BLaER1 treated with 17β-estradiol and CSF1 and Interleukin-3, amounts not matched to agents 10 nM and 100 nM (cell line): ENCODE data around the gene FNDC3B.

Source experiments
- H3K27ac ChIP-seq, 11 experiments: shearing (Covaris generic); formaldehyde crosslinking; 2 replicates each; pipeline ENCODE4 v1.8.1; 2022
- H3K27me3 ChIP-seq, 11 experiments: shearing (Covaris generic); formaldehyde crosslinking; 2 replicates each; pipeline ENCODE4 v1.8.1; 2022
- H3K36me3 ChIP-seq, 11 experiments: shearing (Covaris generic); formaldehyde crosslinking; 2 replicates each; pipeline ENCODE4 v1.8.1; 2022
- H3K4me1 ChIP-seq, 10 experiments: shearing (Covaris generic); formaldehyde crosslinking; 2 replicates each; pipeline ENCODE4 v1.8.1; 2022
- H3K4me2 ChIP-seq, 11 experiments: shearing (Covaris generic); formaldehyde crosslinking; 2 replicates each; pipeline ENCODE4 v1.8.1; 2022
- H3K4me3 ChIP-seq, 10 experiments: shearing (Covaris generic); formaldehyde crosslinking; 2 replicates each; pipeline ENCODE4 v1.8.1; 2022
- H3K9ac ChIP-seq, 11 experiments: shearing (Covaris generic); formaldehyde crosslinking; 2 replicates each; pipeline ENCODE4 v1.8.1; 2022
- H3K9me3 ChIP-seq, 11 experiments: shearing (Covaris generic); formaldehyde crosslinking; replicated peaks in 1 of 11; 2 replicates each; pipeline ENCODE4 v1.8.1; 2022
- H4K20me1 ChIP-seq, 11 experiments: shearing (Covaris generic); formaldehyde crosslinking; 2 replicates each; pipeline ENCODE4 v1.8.1; 2022
- Cebpa-rat ChIP-seq, 11 experiments: shearing (Covaris generic); IDR thresholded peaks; 2 replicates each; pipeline ENCODE4 v1.8.1; 2022

FNDC3B gene

DNA sequence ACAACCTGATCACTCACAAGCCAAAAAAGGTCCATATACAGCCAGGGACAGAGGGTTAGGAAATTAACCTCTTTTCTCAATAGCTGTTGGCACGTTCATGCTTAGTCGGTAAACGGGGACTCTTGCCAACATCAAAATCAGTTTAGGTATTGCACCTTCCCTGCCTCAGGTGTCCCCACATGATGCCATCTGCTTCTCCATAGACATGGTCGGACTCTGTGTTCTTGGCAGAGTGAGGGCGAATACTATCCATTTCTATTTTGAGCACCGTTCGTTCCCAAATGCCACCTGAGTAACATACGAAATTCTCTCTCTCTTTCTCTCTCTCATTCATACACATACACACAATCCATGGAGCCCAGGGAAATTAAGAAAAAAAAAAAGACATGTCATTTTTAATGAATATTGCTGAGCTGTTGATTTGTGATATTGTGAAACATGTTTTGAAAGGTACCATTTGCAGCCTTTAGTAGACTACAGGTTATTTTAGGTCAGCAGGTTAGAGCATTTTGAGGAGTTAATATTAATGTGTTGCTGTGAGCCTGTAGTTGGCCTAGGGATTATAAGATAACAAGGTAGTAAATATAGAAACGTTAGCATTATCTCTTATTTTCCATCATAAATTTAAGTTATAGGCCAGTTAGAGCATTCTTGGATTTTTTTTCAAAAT lies 330.3 kb downstream of the FNDC3B start:
- Histone ChIP-seq H3K27me3 (no peaks in the 10 kb centered on the region), H3K4me3 (no peak overlapping the region), H4K20me1 (peaks cover 0 to 9% (median 0%) of the 10 kb centered on the region in 11 experiments; a peak in 1 of 22 replicates), H3K4me2 (no peak overlapping the region), H3K4me1 (no peaks in the 10 kb centered on the region), H3K9ac (no peak overlapping the region), H3K36me3 (peaks cover 45 to 100% (median 70%) of the 10 kb centered on the region in 11 experiments; a peak in 21 of 22 replicates), H3K27ac (no peak overlapping the region), H3K9me3 (no peaks in the 10 kb centered on the region)
- TF ChIP-seq Cebpa-rat (IDR thresholded peaks at IDR 0.05): no peak

DNA sequence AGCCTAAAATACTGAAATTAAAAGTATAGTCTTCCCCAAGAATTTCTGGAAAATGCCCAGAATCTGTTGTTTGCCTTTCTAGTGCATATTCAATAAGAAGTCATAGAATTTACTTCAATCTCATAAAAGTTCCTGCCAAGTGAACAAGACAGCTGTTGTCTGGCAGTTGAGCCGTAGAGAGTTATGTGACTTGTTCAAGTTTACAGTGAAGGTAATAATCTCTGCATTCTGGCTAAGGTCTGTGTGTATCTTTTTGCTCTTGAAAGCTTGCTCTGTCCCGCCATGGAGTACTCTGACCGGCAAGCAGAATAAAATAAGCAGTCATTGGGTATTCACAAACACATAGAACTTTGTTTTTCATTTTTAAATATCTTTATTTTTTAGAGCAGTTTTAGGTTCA lies 331.0 kb downstream of the FNDC3B start:
- Histone ChIP-seq H3K9me3 (no peaks in the 10 kb centered on the region), H4K20me1 (peaks cover 0 to 9% (median 0%) of the 10 kb centered on the region in 11 experiments; a peak in 1 of 22 replicates), H3K9ac (no peak overlapping the region), H3K4me3 (no peak overlapping the region), H3K36me3 (peaks cover 45 to 100% (median 65%) of the 10 kb centered on the region in 11 experiments; a peak in 21 of 22 replicates), H3K4me1 (no peaks in the 10 kb centered on the region), H3K27ac (no peak overlapping the region), H3K4me2 (no peak overlapping the region), H3K27me3 (no peaks in the 10 kb centered on the region)
- TF ChIP-seq Cebpa-rat (IDR thresholded peaks at IDR 0.05): no peak

GRCh38 chr3:172371544-172371943 lies 332.2 kb downstream of the FNDC3B start:
- peaks cover 40 to 100% (median 65%) of the 10 kb centered on the region in 11 experiments; a peak in 21 of 22 replicates for H3K36me3 ChIP-seq
- peaks cover 0 to 9% (median 0%) of the 10 kb centered on the region in 11 experiments; a peak in 1 of 22 replicates for H4K20me1 ChIP-seq
- H3K9ac ChIP-seq: no peak overlapping the region
- no peaks in the 10 kb centered on the region for H3K4me1 ChIP-seq
- H3K27me3 ChIP-seq: no peaks in the 10 kb centered on the region
- no peak overlapping the region for H3K27ac ChIP-seq
- H3K9me3 ChIP-seq: no peaks in the 10 kb centered on the region
- H3K4me3 ChIP-seq: no peak overlapping the region
- no peak for TF ChIP-seq Cebpa-rat (IDR thresholded peaks at IDR 0.05)
- H3K4me2 ChIP-seq: no peak overlapping the region

DNA sequence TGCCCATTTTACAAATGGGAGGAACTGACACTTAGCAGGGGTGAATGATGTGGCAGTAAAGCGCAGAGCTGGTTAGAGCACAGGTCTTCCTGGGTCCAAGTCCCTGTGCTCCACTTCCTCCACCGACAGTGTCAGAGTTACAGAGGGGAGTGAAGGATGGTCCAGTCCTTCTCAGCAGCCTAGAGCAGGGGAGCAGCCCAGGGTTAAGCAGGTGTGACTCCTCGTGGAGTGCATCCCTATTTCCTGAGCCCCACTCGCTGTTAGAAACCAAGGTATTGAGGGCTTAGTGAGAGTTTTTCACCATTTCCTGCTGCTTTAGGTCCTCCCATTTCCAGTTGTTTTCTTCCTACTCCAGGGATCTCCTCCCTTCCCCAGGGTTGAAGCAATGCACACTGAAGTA lies 333.5 kb downstream of the FNDC3B start:
- no peak overlapping the region for H3K4me3 ChIP-seq
- peaks cover 0 to 9% (median 0%) of the 10 kb centered on the region in 11 experiments; a peak in 1 of 22 replicates for H4K20me1 ChIP-seq
- H3K36me3 ChIP-seq: peaks cover 33 to 100% (median 65%) of the 10 kb centered on the region in 11 experiments; a peak in 21 of 22 replicates
- H3K27ac ChIP-seq: no peak overlapping the region
- TF ChIP-seq Cebpa-rat (IDR thresholded peaks at IDR 0.05): no peak
- no peak overlapping the region for H3K4me2 ChIP-seq
- H3K4me1 ChIP-seq: no peaks in the 10 kb centered on the region
- peaks cover 0 to 5% (median 0%) of the 10 kb centered on the region in 11 experiments; a peak in 5 of 22 replicates for H3K9me3 ChIP-seq
- H3K27me3 ChIP-seq: no peaks in the 10 kb centered on the region
- no peak overlapping the region for H3K9ac ChIP-seq

GRCh38 chr3:172373912-172374311 lies 334.5 kb downstream of the FNDC3B start:
- peaks cover 0 to 9% (median 0%) of the 10 kb centered on the region in 11 experiments; a peak in 1 of 22 replicates for H4K20me1 ChIP-seq
- no peak overlapping the region for H3K27ac ChIP-seq
- no peak for TF ChIP-seq Cebpa-rat (IDR thresholded peaks at IDR 0.05)
- H3K27me3 ChIP-seq: no peaks in the 10 kb centered on the region
- no peaks in the 10 kb centered on the region for H3K4me1 ChIP-seq
- no peak overlapping the region for H3K9ac ChIP-seq
- no peak overlapping the region for H3K4me3 ChIP-seq
- H3K4me2 ChIP-seq: no peak overlapping the region
- H3K36me3 ChIP-seq: peaks cover 43 to 100% (median 68%) of the 10 kb centered on the region in 11 experiments
- H3K9me3 ChIP-seq: peaks cover 5 to 15% (median 9%) of the 10 kb centered on the region in 11 experiments

- Histone ChIP-seq H3K36me3 (peaks cover 56 to 100% (median 75%) of the 10 kb centered on the region in 11 experiments), H3K4me3 (no peak overlapping the region), H3K9me3 (peaks cover 19 to 28% (median 23%) of the 10 kb centered on the region in 11 experiments), H3K4me1 (no peaks in the 10 kb centered on the region), H3K27me3 (no peaks in the 10 kb centered on the region), H4K20me1 (peaks cover 0 to 9% (median 0%) of the 10 kb centered on the region in 11 experiments; a peak in 1 of 22 replicates), H3K27ac (no peak overlapping the region), H3K9ac (no peak overlapping the region), H3K4me2 (no peak overlapping the region)
- TF ChIP-seq Cebpa-rat (IDR thresholded peaks at IDR 0.05): no peak
Measured at GRCh38 chr3:172375206-172375850, 335.9 kb downstream of the FNDC3B start.

DNA sequence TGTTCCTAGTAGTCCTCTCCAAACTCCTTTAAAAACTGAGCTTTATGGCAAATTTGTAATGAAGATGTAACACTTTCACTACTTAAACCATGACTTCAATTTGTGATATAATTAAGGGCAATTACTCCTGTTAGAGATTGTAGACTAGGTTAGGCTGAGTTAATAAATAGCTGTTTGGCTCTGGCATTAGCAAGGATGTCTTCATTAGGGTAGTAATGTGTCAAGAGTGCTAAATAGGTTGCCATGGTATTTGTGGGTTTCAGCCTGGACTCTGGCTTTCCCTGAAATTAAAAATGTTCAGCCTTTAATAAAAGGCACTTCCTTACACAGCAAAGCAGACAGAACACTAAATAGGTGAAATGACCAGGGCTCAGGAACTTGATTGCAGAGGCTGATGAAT lies 337.0 kb downstream of the FNDC3B start:
- Histone ChIP-seq H3K9me3 (peaks cover 26 to 35% (median 31%) of the 10 kb centered on the region in 11 experiments), H3K27ac (no peak overlapping the region), H3K4me3 (no peak overlapping the region), H3K36me3 (peaks cover 60 to 100% (median 84%) of the 10 kb centered on the region in 11 experiments), H3K9ac (no peak overlapping the region), H3K4me1 (no peaks in the 10 kb centered on the region), H3K4me2 (no peak overlapping the region), H4K20me1 (peaks cover 0 to 9% (median 0%) of the 10 kb centered on the region in 11 experiments; a peak in 1 of 22 replicates), H3K27me3 (no peaks in the 10 kb centered on the region)
- TF ChIP-seq Cebpa-rat (IDR thresholded peaks at IDR 0.05): no peak

DNA sequence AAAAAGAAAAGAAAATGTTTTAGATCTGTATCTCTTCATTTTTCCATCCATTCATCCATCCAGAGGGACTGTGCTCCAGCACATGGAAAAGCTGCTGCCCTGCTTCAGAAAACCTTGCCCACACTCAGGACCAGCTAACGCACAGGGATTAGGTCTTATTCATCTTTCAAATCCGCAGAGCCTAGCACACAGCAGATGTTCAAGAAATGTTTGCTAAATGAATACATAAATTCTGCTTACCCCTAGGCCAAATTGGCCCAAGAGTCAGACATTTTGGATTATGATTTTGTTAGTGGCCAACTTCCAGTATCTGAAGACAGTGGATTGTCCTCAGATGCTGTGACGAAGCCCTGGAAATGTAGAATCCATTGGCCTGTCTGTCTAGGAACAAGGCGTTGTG lies 337.5 kb downstream of the FNDC3B start:
- TF ChIP-seq Cebpa-rat (IDR thresholded peaks at IDR 0.05): no peak

DNA sequence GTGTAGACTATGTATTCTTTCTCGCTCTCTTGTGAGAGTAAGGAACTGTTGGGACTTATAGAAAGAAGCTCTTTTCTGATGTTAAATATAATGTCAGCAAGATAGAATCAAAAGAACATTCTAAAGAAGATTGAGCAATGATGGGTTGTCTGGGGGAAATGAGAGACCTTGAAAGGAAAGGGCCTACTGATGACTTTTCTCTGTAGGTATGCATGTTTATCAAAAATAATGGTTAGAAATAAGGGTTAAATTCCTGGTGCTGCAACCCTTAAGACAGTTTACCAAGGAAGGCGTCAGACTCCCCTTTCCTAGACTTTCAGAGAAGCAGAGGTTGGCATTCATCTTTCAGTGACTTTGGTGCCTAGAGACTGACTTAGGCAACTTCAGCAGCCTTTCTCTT lies 339.1 kb downstream of the FNDC3B start:
- Histone ChIP-seq H3K4me1 (no peaks in the 10 kb centered on the region), H3K36me3 (peaks cover 48 to 94% (median 66%) of the 10 kb centered on the region in 11 experiments), H3K27me3 (no peaks in the 10 kb centered on the region), H3K4me3 (no peak overlapping the region), H3K27ac (no peak overlapping the region), H3K9me3 (peaks cover 26 to 37% (median 33%) of the 10 kb centered on the region in 11 experiments), H3K9ac (no peak overlapping the region), H3K4me2 (no peak overlapping the region), H4K20me1 (0 out of 22 replicates have a peak, but pooled peaks cover 0 to 3% (median 0%) of the 10 kb centered on the region in 11 experiments)
- no peak for TF ChIP-seq Cebpa-rat (IDR thresholded peaks at IDR 0.05)

More for the DNA sequence above, 337.5 kb downstream of the FNDC3B start:
- Histone ChIP-seq H3K27ac (no peak overlapping the region), H3K27me3 (no peaks in the 10 kb centered on the region), H3K4me3 (no peak overlapping the region), H3K9me3 (peaks cover 26 to 35% (median 31%) of the 10 kb centered on the region in 11 experiments), H3K4me2 (no peak overlapping the region), H3K4me1 (no peaks in the 10 kb centered on the region), H3K36me3 (peaks cover 58 to 97% (median 80%) of the 10 kb centered on the region in 11 experiments), H4K20me1 (peaks cover 0 to 9% (median 0%) of the 10 kb centered on the region in 11 experiments; a peak in 1 of 22 replicates), H3K9ac (no peak overlapping the region)
